Measurements from ENCODE around the gene SSR2. TPM values are rescaled to one million over a fixed set of nuclear protein-coding genes. Genes with fewer than 3 reads are reported as not detected.

Gene SSR2
- total RNA-seq, 1 donor = 403 TPM

DNA sequence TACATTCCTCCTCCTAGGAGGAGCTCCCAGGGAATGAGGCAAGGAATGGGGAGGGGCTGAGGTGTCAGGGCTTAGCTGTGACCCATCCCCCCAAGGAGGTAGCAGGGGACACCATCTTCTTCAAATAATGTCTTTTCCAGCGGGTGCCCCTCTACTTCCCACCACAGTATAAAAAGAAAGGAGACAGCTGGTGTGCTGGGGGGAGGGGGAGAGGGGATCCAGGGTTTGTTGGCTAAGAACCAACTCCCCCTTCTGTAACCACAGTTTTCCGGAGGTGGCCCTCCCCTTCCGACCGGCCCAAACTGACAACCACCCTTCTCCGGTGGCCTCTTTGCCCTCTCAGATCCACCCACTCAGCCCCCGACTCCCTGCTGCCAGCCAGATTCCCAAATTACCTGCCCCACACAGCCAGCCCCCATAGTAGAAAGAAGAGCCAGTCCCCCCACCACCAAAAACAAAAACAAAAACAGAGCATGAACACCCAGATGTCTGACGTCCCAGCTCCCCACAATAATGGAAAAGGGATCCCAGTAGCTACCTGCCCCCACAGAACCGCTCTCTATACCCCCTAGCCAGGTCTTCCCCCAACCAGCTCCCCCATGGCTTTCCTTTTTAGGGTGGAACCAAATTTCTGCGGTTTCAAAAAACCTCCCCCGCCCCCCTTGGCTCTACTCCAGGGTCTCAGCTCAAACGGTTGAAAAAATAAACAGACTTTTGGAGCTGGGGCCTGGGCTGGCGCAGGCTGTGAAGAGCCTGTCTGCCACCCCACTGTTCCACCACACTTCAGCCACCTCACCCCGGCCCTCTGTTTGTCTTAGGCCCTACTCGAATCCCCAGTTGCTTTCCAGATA is 44.5 kb downstream of the SSR2 start:
- peaks cover 75% of the 10 kb centered on the region for H3K4me1 ChIP-seq (ENCODE audit: insufficient read depth, low read length)
- peak overlapping the region; percentile 89 for H3K4me3 ChIP-seq (ENCODE audit: low read length)
- no peaks in the 10 kb centered on the region for H3K9me3 ChIP-seq (ENCODE audit: low read depth, low read length)
- no peaks in the 10 kb centered on the region for H3K27me3 ChIP-seq (ENCODE audit: insufficient read depth, low read length)

DNA sequence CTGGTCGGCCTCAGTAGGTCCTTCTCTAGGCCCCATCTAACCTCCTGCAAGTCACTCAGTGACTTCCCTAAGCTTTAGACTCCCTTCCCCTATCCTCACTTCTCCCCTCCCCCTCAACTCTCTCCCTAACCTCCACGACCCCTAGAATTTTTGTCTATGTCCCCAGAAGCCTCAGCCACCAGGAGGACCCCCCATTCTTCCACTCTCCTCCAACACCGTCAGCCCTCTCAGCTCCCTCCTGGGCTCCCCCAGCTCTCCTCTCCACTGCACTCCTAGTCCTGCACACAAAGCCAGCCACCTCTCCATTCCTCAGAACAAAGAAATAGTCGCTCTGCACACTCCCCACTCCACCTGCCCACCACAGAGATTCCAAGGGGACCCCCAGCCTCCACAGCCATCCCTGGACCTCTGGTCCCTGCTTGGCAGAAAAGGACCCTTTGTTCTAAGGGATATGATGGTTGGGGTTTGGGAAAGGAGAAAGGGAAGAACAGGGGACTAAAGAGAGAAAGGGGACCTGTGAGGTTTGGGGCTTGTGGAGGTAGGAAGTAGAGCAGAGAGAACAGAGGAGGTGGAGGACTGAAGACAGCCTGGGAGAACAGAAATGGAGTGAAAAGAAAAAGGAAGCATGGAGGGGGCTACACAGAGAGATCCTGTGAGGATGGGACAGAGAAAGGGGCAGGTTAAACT is 45.2 kb downstream of the SSR2 start:
- Histone ChIP-seq H3K4me3 (ENCODE audit: low read length) (peak overlapping the region; percentile 89), H3K27me3 (ENCODE audit: insufficient read depth, low read length) (no peaks in the 10 kb centered on the region), H3K4me1 (ENCODE audit: insufficient read depth, low read length) (peaks cover 75% of the 10 kb centered on the region), H3K9me3 (ENCODE audit: low read depth, low read length) (no peaks in the 10 kb centered on the region)

DNA sequence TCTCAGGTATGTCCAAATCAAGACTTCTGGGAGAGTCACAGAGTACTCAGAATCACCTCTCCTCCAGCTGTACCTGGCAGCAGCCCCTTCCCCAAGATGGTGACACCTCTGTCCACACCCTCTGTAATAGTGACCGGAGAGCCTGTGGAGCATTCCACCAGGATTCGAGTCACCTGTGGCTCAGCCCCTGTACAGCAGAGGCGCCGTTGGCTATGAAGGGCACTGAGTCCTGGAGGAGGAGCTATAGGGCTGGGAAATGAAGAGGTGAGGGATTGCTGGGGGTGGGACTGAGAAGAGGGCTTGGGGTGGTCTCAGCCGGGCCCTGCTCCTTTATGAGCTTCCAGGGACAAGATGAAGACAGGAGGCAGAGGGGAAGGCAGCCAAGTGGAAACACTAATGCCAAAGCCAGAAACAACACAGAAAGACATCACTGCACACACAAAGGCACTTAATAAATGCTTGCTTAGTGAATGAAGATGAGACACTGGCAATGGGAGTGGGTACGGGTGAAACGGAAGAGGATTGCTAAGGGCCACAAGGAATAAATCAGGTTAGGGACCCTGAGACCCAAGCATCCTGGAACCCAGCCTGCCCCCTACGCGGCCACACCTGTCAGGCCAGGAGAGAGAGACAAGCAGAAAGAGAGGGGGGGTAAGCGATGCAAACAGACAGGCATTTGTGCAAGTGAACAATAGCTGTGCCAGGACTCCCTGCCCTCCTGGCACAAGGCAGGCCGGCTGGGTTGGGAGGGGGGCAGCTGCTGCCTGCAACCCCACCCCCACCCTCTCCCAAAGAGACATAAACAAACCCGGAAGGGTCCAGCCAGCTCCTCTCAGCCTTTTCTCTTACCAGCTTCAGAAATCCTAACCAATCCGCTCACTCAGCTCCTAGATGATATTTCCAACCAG is 46.3 kb downstream of the SSR2 start:
- Histone ChIP-seq H3K4me3 (ENCODE audit: low read length) (peak overlapping the region; percentile 89), H3K9me3 (ENCODE audit: low read depth, low read length) (no peaks in the 10 kb centered on the region), H3K27me3 (ENCODE audit: insufficient read depth, low read length) (no peaks in the 10 kb centered on the region), H3K4me1 (ENCODE audit: insufficient read depth, low read length) (peaks cover 75% of the 10 kb centered on the region)

DNA sequence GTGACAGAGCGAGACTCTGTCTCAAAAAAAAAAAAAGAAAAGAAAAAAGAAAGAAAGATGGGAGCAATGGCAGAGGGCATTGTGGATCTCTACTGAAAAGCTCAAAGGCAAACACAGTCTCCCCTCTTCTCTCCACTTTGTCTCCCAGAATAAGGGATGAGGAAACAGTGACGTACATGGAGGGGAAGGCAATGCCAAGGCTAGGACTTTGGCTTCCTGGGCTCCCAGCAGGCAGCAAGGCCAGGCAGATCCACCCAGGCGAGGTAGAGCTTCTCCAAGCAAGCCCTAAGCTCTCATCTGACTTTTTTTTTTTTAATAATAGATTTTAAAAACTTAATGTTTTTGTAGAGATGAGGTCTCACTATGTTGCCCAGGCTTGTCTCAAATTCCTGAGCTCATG is 47.0 kb downstream of the SSR2 start:
- Histone ChIP-seq H3K27me3 (ENCODE audit: insufficient read depth, low read length) (no peaks in the 10 kb centered on the region), H3K4me3 (ENCODE audit: low read length) (no peak overlapping the region), H3K9me3 (ENCODE audit: low read depth, low read length) (no peaks in the 10 kb centered on the region), H3K4me1 (ENCODE audit: insufficient read depth, low read length) (peaks cover 75% of the 10 kb centered on the region)

DNA sequence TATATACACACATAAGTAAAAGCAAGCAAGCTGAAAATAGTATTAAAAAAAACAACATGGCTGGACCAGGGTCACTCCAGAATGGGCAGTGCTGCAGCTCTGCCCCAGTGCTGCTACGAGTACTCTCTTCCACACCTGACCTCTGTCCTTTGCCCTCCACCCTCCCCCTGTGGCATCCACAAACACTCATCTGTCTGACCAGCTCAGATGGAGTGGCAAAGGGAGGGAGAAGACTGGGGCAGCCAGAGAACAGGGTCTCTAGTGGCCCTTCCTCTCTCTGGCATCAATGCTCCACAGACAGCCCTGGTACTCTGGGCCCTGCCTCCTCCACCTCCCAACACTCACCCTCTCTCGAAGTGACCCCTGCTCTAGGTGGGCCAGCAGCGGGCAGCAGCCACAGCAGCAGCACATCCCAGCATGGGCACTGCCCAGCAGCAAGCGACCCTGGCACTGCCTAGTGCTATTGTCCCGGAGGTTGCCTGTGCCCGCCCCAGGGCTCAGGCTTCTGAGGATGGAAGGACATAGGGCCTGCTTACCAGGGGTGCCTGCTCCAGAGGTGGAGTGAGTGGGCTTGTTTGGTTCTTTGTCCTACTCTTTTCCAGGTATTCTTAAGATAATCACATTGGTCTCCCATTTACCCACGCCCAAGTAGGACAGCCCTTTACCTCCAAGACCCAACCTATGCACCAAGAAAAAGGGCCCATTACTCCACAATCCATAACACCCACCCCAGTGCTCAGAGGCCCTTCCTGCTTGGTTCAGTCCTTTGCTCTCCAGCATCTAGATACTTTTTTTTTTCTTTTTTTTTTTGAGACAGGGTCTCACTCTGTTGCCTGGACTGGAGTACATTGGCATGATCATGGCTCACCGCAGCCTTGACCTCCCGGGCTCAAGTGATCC is 48.6 kb downstream of the SSR2 start:
- H3K27me3 ChIP-seq (ENCODE audit: insufficient read depth, low read length) = no peaks in the 10 kb centered on the region
- H3K4me3 ChIP-seq (ENCODE audit: low read length) = no peak overlapping the region

DNA sequence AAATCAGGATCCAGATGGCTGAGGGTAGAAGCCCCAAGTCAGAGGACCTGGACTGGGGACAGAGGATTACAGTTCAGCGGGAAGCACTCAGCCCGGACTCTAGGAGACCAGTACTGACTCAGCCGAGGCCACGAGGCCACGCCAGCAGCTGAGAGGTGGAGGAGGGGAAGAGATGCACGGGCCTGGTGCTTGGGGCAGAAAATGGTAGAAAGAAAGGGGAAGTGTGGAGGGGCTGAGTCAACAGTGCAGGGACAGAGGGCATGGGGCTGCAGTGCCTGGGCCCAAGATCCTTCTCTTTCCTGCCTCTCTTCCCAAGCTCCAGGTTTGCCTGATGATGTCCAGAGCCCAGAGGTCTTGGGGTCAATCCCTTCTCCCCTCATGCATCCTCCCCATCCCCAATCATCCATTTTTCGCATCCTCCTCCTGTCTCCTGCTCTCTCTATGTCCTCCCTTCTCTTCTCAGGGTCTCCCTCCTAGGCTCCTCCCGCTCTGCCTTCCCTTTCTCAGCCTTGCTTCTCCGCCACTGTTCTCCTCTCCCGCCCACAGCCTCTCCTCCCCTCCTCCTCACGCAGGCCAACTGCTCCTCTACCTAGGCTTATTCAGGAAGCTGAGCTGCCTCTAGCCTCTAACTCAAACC is 50.1 kb downstream of the SSR2 start:
- H3K9me3 ChIP-seq (ENCODE audit: low read depth, low read length) = no peaks in the 10 kb centered on the region
- H3K4me3 ChIP-seq (ENCODE audit: low read length) = no peak overlapping the region
- peaks cover 100% of the 10 kb centered on the region for H3K4me1 ChIP-seq (ENCODE audit: insufficient read depth, low read length)
- no peaks in the 10 kb centered on the region for H3K27me3 ChIP-seq (ENCODE audit: insufficient read depth, low read length)

More for the DNA sequence above, 48.6 kb downstream of the SSR2 start:
- Histone ChIP-seq H3K4me1 (ENCODE audit: insufficient read depth, low read length) (peaks cover 90% of the 10 kb centered on the region), H3K9me3 (ENCODE audit: low read depth, low read length) (no peaks in the 10 kb centered on the region)

DNA sequence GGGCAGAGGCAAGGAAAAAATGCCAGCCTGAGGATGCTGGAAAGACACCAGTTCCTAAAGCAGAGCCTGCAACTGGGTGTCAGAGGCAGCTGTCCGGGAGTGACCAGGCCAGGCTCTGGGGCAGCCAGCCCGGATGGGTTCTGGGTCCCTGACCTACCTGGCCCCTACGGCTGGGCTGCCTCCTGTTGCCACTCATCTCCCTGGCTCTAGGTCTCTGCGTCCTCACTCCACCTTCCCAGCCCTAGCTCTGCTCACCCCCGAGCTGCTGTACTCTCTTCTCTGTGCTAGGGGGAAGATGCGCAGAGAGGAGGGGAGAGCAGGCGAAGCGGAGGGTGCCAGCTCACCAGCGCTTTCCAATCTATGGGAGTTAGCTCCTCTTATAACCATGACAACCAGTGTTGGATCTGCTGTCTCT is 51.4 kb downstream of the SSR2 start:
- H3K4me3 ChIP-seq (ENCODE audit: low read length) = no peak overlapping the region
- peaks cover 99% of the 10 kb centered on the region for H3K4me1 ChIP-seq (ENCODE audit: insufficient read depth, low read length)
- no peaks in the 10 kb centered on the region for H3K9me3 ChIP-seq (ENCODE audit: low read depth, low read length)

DNA sequence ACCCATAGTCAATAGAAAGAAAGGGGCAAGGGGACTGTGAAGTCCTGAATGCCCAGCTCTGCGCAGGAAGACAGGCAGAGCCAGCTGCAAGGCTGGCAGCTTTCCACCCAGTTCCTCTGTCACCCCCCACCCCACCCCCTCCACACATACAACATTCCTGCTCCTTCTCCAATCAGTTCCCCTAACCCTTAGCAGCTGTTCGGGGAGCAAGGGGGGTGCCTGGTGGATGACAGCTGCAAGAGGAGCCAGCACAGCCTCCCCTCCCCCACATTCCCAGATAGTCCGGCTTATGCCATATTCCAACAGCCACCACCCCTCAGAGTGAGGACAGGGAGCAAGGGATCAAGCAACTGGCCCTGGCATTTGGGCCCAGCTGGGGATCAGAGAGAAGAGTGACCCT is 52.1 kb downstream of the SSR2 start:
- H3K9me3 ChIP-seq (ENCODE audit: low read depth, low read length) = no peaks in the 10 kb centered on the region
- H3K4me1 ChIP-seq (ENCODE audit: insufficient read depth, low read length) = peaks cover 92% of the 10 kb centered on the region
- H3K4me3 ChIP-seq (ENCODE audit: low read length) = no peak overlapping the region
- no peaks in the 10 kb centered on the region for H3K27me3 ChIP-seq (ENCODE audit: insufficient read depth, low read length)

More for the DNA sequence above, 51.4 kb downstream of the SSR2 start:
- no peaks in the 10 kb centered on the region for H3K27me3 ChIP-seq (ENCODE audit: insufficient read depth, low read length)

DNA sequence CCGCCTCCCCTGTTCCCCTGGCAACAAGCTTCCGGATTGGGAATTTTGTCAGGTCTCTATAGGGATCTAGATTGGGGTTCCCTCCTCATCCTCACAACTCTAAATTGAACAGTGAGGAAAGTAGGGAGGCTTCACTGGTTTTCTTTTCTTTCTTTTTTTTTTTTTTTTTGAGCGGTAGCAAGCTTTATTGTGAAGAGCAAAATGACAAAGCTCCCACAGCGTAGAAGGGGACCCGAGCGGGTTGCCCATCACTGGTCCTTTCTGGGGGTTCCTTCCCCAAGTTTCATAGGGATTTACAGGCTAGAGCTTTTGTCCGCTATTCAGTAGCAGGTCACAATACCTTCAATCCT is 52.7 kb downstream of the SSR2 start:
- H3K4me1 ChIP-seq (ENCODE audit: insufficient read depth, low read length) = peaks cover 92% of the 10 kb centered on the region
- H3K27me3 ChIP-seq (ENCODE audit: insufficient read depth, low read length) = no peaks in the 10 kb centered on the region
- H3K9me3 ChIP-seq (ENCODE audit: low read depth, low read length) = no peaks in the 10 kb centered on the region
- H3K4me3 ChIP-seq (ENCODE audit: low read length) = no peak overlapping the region

DNA sequence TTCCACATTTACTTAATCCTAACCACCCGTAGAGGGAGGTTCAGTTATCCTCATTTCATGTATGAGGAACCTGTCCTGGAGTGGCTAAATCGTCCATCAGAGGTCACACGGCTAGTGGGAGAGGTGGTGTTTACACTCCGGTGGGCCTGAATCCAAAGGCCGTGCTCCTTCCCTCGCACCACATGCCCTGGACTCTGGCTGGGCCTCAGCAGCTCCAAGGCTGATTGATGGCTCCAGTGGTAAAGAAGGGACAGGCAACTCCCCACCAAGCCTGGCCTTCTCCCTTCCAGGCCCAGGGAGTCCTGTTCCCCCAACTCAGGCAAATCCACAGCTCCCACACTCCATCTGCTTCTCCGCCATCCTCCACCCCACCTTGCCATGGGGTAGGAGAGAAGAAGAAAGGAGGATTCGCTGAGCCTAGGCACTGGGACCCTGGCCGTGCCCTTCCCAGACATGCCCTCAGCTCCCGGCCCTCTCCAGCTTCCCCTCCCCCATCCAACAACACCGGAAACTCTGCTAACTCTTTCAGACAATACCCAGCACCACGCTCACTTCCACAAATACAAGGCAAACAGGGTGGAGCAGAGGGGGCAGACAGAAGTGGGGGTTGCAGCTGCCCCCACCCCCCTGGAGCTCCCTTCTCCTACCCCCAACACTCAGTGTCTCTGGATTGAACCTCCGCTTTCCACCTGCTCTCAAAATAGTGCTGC is 53.3 kb downstream of the SSR2 start:
- no peak overlapping the region for H3K4me3 ChIP-seq (ENCODE audit: low read length)
- peaks cover 92% of the 10 kb centered on the region for H3K4me1 ChIP-seq (ENCODE audit: insufficient read depth, low read length)
- H3K9me3 ChIP-seq (ENCODE audit: low read depth, low read length) = no peaks in the 10 kb centered on the region
- H3K27me3 ChIP-seq (ENCODE audit: insufficient read depth, low read length) = no peaks in the 10 kb centered on the region

DNA sequence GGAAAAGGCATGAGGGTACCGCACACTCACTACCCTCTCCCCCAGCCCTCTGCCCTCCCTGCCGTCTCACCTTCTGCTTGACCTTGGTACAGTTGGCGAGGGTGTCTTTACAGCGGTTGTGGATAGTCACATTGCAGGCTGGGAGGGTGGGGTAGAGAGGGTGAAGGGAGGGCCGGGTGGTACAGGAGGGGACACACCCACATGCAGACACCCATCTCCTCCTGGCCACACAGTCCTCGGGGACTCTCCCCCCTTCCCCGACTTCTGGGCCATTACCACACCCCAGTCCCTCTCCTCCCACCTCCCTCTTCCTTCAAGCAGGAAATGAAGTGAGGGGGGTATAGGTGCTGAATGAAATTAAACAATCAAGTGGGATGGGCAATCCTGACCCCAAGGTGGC is 54.0 kb downstream of the SSR2 start:
- H3K27me3 ChIP-seq (ENCODE audit: insufficient read depth, low read length) = no peaks in the 10 kb centered on the region
- H3K4me1 ChIP-seq (ENCODE audit: insufficient read depth, low read length) = peaks cover 92% of the 10 kb centered on the region
- H3K4me3 ChIP-seq (ENCODE audit: low read length) = no peak overlapping the region
- H3K9me3 ChIP-seq (ENCODE audit: low read depth, low read length) = no peaks in the 10 kb centered on the region

DNA sequence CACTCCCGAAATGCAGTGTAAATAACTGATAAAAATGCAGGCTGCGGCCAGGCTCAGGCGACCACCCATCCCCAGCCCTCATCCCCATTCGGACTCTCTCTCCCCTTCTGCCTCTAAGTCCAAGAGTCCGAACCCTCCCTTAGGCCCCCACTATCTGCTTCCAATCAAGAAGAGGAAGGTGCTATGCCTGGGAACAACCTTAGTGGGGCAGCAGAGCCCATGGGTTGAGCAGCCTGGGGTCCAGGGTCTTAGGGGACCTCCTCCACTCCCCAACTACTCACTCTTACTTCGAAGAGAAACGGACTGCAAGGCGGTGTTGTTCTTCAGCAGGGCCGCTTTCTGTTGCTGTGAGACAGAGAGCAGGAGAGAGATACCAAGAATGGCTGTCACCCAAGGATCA is 54.6 kb downstream of the SSR2 start:
- Histone ChIP-seq H3K4me1 (ENCODE audit: insufficient read depth, low read length) (peaks cover 92% of the 10 kb centered on the region), H3K9me3 (ENCODE audit: low read depth, low read length) (no peaks in the 10 kb centered on the region), H3K27me3 (ENCODE audit: insufficient read depth, low read length) (no peaks in the 10 kb centered on the region), H3K4me3 (ENCODE audit: low read length) (no peak overlapping the region)

DNA sequence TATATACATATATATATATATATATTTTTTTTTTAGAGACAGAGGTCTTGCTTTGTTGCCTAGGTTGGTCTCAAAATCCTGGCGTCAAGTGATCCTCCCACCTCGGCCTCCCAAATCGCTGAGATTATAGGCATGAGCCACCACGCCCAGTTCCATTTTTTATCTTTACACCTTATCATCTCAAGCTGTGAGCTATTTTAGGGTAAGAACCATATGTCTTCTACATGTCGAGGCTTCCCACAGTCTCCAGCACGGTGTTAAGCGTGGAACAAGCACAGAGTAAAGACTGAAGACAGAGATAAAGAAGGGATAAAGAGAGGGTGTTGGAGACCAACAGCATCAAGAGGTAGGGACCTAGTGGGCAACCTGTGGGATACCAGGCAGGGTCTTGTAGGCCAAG is 56.6 kb downstream of the SSR2 start:
- Histone ChIP-seq H3K4me1 (ENCODE audit: insufficient read depth, low read length) (peaks cover 87% of the 10 kb centered on the region), H3K4me3 (ENCODE audit: low read length) (no peak overlapping the region), H3K9me3 (ENCODE audit: low read depth, low read length) (no peaks in the 10 kb centered on the region), H3K27me3 (ENCODE audit: insufficient read depth, low read length) (no peaks in the 10 kb centered on the region)

Measured in mononuclear cell (primary cell).